IMR-90 (cell line): ENCODE data around the gene FBXW10B.
"Not testable (repeated sequence)": the region's sequence is repeated elsewhere in the genome, so short reads cannot be mapped to it uniquely, and the experiment has no call there.

Source experiments
- BHLHE40 ChIP-seq: fragments of 150-350 bp; IDR thresholded peaks from 2 replicates; pipeline ENCODE4 v1.6.1; 2016; ENCODE audit warnings: mild to moderate bottlenecking, low read depth, low read length
- CEBPB ChIP-seq: IDR thresholded peaks from 2 replicates; pipeline ENCODE4 v1.6.1; 2012; ENCODE audit warnings: low read depth, low read length, improper control_type of control experiment
- CHD1 ChIP-seq: IDR thresholded peaks from 2 replicates; pipeline ENCODE4 v1.6.1; 2012; ENCODE audit warnings: low read depth, low read length, improper control_type of control experiment
- CTCF ChIP-seq: conservative IDR thresholded peaks from 2 replicates; pipeline ENCODE4 v1.5.1; 2012; ENCODE audit warnings: mild to moderate bottlenecking, low read depth, low read length, improper control_type of control experiment
- FOS ChIP-seq: fragments of 150-350 bp; IDR thresholded peaks from 2 replicates; pipeline ENCODE4 v1.6.1; 2016; ENCODE audit warnings: low read depth, low read length
- MAFK ChIP-seq: IDR thresholded peaks from 2 replicates; pipeline ENCODE4 v1.6.1; 2012; ENCODE audit warnings: low read depth, low read length, improper control_type of control experiment
- MXI1 ChIP-seq: IDR thresholded peaks from 2 replicates; pipeline ENCODE4 v1.6.1; 2012; ENCODE audit warnings: low read depth, mild to moderate bottlenecking, low read length, moderate library complexity, borderline replicate concordance
- POLR2A ChIP-seq: IDR thresholded peaks from 2 replicates; pipeline ENCODE4 v1.6.1; 2012; ENCODE audit warnings: mild to moderate bottlenecking, low read depth, low read length
- RAD21 ChIP-seq: IDR thresholded peaks from 2 replicates; pipeline ENCODE4 v1.6.1; 2012; ENCODE audit warnings: low read length, improper control_type of control experiment
- RCOR1 ChIP-seq: IDR thresholded peaks from 2 replicates; pipeline ENCODE4 v1.6.1; 2012; ENCODE audit warnings: mild to moderate bottlenecking, low read length, improper control_type of control experiment; ENCODE audit not compliant: insufficient replicate concordance
- RFX5 ChIP-seq: IDR thresholded peaks from 2 replicates; pipeline ENCODE4 v1.8.0; 2012; ENCODE audit warnings: low read depth, mild to moderate bottlenecking, low read length, moderate library complexity
- SMC3 ChIP-seq: fragments of 150-350 bp; IDR thresholded peaks from 2 replicates; pipeline ENCODE4 v1.6.1; 2016; ENCODE audit warnings: low read depth, mild to moderate bottlenecking, antibody characterized with exemption, low read length, moderate library complexity
- TF ChIP-seq, protein P1 (sequence below): fragments of 150-350 bp; IDR thresholded peaks from 2 replicates; pipeline ENCODE4 v1.6.1; 2017; ENCODE audit warnings: mild to moderate bottlenecking, antibody characterized with exemption, low read length, low read depth
- TF ChIP-seq, protein P2 (sequence below): fragments of 150-350 bp; IDR thresholded peaks from 2 replicates; pipeline ENCODE4 v1.6.1; 2016; ENCODE audit warnings: low read depth, mild to moderate bottlenecking, low read length, moderate library complexity, borderline replicate concordance

- not testable (repeated sequence) for TF ChIP-seq CTCF, MXI1, POLR2A, CEBPB, CHD1, SMC3, MAFK, RFX5, FOS, RCOR1, RAD21, BHLHE40
- TF ChIP-seq, protein P1, sequence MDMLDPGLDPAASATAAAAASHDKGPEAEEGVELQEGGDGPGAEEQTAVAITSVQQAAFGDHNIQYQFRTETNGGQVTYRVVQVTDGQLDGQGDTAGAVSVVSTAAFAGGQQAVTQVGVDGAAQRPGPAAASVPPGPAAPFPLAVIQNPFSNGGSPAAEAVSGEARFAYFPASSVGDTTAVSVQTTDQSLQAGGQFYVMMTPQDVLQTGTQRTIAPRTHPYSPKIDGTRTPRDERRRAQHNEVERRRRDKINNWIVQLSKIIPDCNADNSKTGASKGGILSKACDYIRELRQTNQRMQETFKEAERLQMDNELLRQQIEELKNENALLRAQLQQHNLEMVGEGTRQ: not testable (repeated sequence)
- TF ChIP-seq, protein P2, sequence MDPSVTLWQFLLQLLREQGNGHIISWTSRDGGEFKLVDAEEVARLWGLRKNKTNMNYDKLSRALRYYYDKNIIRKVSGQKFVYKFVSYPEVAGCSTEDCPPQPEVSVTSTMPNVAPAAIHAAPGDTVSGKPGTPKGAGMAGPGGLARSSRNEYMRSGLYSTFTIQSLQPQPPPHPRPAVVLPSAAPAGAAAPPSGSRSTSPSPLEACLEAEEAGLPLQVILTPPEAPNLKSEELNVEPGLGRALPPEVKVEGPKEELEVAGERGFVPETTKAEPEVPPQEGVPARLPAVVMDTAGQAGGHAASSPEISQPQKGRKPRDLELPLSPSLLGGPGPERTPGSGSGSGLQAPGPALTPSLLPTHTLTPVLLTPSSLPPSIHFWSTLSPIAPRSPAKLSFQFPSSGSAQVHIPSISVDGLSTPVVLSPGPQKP: not testable (repeated sequence)
These were observed 6.4 kb downstream of the FBXW10B start for GRCh38 chr17:15613111-15613510.
